HCT116 (cell line): ENCODE measurements around the gene PRXL2A.

Experiments used
- CBX3 ChIP-seq: IDR thresholded peaks from 2 replicates; pipeline ENCODE4 v1.6.1; 2012; ENCODE audit warnings: low read depth
- EGR1 ChIP-seq: IDR thresholded peaks from 2 replicates; pipeline ENCODE4 v1.6.1; 2012; ENCODE audit warnings: low read depth
- EZH2 ChIP-seq: fragments of 200-600 bp; sonication (generic); IDR thresholded peaks from 2 replicates; pipeline ENCODE4 v1.6.1; 2017; ENCODE audit warnings: antibody characterized with exemption, mixed run types
- EZH2phosphoT487 ChIP-seq: fragments of 200-600 bp; IDR thresholded peaks from 2 replicates; pipeline ENCODE4 v1.6.1; 2018; ENCODE audit warnings: antibody characterized with exemption, borderline replicate concordance
- POLR2A ChIP-seq: IDR thresholded peaks from 2 replicates; pipeline ENCODE4 v1.7.0; 2011; ENCODE audit warnings: borderline replicate concordance; ENCODE audit not compliant: insufficient read depth, insufficient read length; ENCODE audit errors: extremely low read depth
- SP1 ChIP-seq: IDR thresholded peaks from 2 replicates; pipeline ENCODE4 v1.6.1; 2012; ENCODE audit warnings: low read depth
- SRF ChIP-seq: IDR thresholded peaks from 2 replicates; pipeline ENCODE4 v1.6.1; 2012; ENCODE audit warnings: low read depth
- YY1 ChIP-seq: IDR thresholded peaks from 2 replicates; pipeline ENCODE4 v1.6.1; 2011; ENCODE audit warnings: low read length, low read depth, moderate library complexity, mild to moderate bottlenecking; ENCODE audit not compliant: insufficient replicate concordance; ENCODE audit errors: extremely low read depth
- ZNF274 ChIP-seq: fragments of 200-500 bp; sonication (Bioruptor generic); IDR thresholded peaks from 2 replicates; pipeline ENCODE4 v1.6.1; 2014; ENCODE audit warnings: mild to moderate bottlenecking, low read depth, low read length, inconsistent platforms
- TF ChIP-seq, protein P1 (sequence below), 3 experiments: fragments of 200-600 bp in 1 of 3; sonication (generic) in 1 of 3; IDR thresholded peaks in 2 of 3; conservative IDR thresholded peaks in 1 of 3; 2 replicates each; pipeline ENCODE4 v1.5.1; 2012 to 2017; ENCODE audit warnings: low read depth in 2 of 3, low read length in 2 of 3, antibody characterized with exemption in 1 of 3, borderline replicate concordance in 1 of 3, control low read depth in 1 of 3, mild to moderate bottlenecking in 1 of 3, mixed read lengths in 1 of 3, mixed run types in 1 of 3, moderate library complexity in 1 of 3; ENCODE audit not compliant: insufficient read depth in 1 of 3
- TF ChIP-seq, protein P2 (sequence below): IDR thresholded peaks from 2 replicates; pipeline ENCODE4 v1.6.1; 2012; ENCODE audit warnings: low read depth
- TF ChIP-seq, protein P3 (sequence below): IDR thresholded peaks from 2 replicates; pipeline ENCODE4 v1.6.1; 2012

GRCh38 chr10:80452069-80452468 is 43.7 kb downstream of the PRXL2A start:
- no peak for TF ChIP-seq EZH2phosphoT487
- TF ChIP-seq SRF, result no peak
- no peak for TF ChIP-seq POLR2A
- TF ChIP-seq, protein P1, sequence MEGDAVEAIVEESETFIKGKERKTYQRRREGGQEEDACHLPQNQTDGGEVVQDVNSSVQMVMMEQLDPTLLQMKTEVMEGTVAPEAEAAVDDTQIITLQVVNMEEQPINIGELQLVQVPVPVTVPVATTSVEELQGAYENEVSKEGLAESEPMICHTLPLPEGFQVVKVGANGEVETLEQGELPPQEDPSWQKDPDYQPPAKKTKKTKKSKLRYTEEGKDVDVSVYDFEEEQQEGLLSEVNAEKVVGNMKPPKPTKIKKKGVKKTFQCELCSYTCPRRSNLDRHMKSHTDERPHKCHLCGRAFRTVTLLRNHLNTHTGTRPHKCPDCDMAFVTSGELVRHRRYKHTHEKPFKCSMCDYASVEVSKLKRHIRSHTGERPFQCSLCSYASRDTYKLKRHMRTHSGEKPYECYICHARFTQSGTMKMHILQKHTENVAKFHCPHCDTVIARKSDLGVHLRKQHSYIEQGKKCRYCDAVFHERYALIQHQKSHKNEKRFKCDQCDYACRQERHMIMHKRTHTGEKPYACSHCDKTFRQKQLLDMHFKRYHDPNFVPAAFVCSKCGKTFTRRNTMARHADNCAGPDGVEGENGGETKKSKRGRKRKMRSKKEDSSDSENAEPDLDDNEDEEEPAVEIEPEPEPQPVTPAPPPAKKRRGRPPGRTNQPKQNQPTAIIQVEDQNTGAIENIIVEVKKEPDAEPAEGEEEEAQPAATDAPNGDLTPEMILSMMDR (IDR thresholded peaks at IDR 0.05 in 2 of 3, conservative IDR thresholded peaks at IDR 0.05 in 1 of 3; ENCODE audit: borderline replicate concordance in 1 of 3, insufficient read depth in 1 of 3, low read depth in 2 of 3, low read length in 2 of 3), result no peak
- TF ChIP-seq, protein P2, sequence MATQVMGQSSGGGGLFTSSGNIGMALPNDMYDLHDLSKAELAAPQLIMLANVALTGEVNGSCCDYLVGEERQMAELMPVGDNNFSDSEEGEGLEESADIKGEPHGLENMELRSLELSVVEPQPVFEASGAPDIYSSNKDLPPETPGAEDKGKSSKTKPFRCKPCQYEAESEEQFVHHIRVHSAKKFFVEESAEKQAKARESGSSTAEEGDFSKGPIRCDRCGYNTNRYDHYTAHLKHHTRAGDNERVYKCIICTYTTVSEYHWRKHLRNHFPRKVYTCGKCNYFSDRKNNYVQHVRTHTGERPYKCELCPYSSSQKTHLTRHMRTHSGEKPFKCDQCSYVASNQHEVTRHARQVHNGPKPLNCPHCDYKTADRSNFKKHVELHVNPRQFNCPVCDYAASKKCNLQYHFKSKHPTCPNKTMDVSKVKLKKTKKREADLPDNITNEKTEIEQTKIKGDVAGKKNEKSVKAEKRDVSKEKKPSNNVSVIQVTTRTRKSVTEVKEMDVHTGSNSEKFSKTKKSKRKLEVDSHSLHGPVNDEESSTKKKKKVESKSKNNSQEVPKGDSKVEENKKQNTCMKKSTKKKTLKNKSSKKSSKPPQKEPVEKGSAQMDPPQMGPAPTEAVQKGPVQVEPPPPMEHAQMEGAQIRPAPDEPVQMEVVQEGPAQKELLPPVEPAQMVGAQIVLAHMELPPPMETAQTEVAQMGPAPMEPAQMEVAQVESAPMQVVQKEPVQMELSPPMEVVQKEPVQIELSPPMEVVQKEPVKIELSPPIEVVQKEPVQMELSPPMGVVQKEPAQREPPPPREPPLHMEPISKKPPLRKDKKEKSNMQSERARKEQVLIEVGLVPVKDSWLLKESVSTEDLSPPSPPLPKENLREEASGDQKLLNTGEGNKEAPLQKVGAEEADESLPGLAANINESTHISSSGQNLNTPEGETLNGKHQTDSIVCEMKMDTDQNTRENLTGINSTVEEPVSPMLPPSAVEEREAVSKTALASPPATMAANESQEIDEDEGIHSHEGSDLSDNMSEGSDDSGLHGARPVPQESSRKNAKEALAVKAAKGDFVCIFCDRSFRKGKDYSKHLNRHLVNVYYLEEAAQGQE, result no peak
- TF ChIP-seq EGR1, result no peak
- no peak for TF ChIP-seq EZH2
- TF ChIP-seq, protein P3, sequence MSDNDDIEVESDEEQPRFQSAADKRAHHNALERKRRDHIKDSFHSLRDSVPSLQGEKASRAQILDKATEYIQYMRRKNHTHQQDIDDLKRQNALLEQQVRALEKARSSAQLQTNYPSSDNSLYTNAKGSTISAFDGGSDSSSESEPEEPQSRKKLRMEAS, result no peak
- no peak for TF ChIP-seq YY1
- TF ChIP-seq CBX3, result no peak
- TF ChIP-seq ZNF274, result no peak
- no peak for TF ChIP-seq SP1
